Measurements from ENCODE around the gene STT3B. TPM values are rescaled to one million over a fixed set of nuclear protein-coding genes. Genes with fewer than 3 reads are reported as not detected.
"Not testable (repeated sequence)": the region's sequence is repeated elsewhere in the genome, so short reads cannot be mapped to it uniquely, and the experiment has no call there.

STT3B gene
- total and polyA plus RNA-seq, 5 donors from 2014 or later = 85.1 to 108 (median 90.8) TPM

GRCh38 chr3:31596176-31596575 lies 63.5 kb downstream of the STT3B start:
- Mint-ChIP-seq H3K4me1 (peaks cover 37 to 59% (median 48%) of the 10 kb centered on the region in 4 donors), H3K9me3 (peaks cover 0 to 22% (median 7%) of the 10 kb centered on the region in 7 donors), H3K27ac (no peak overlapping the region), H3K27me3 (no peaks in the 10 kb centered on the region), H3K36me3 (peaks cover 61% of the 10 kb centered on the region), H3K4me3 (no peak overlapping the region)
- Histone ChIP-seq H3K9me3 (ENCODE audit: control insufficient read depth in 2 of 2, low read length in 2 of 2) (peaks cover 4 to 5% of the 10 kb centered on the region in 2 experiments), H3K36me3 (ENCODE audit: control insufficient read depth, insufficient read depth, low read length) (peaks cover 54% of the 10 kb centered on the region), H3K27ac (ENCODE audit: insufficient read depth, low read length, poor library complexity, severe bottlenecking) (no peak overlapping the region), H3K4me1 (ENCODE audit: control insufficient read depth, insufficient read depth, low read length, poor library complexity, severe bottlenecking) (peaks cover 12% of the 10 kb centered on the region), H3K27me3 (ENCODE audit: control insufficient read depth, insufficient read depth, low read length) (no peaks in the 10 kb centered on the region), H3K4me3 (ENCODE audit: low read depth, low read length) (no peak overlapping the region)
- DNase-seq (no peak), ATAC-seq (ENCODE audit: low read depth in 2 of 2) (no peak)

GRCh38 chr3:31600431-31600830 lies 67.7 kb downstream of the STT3B start:
- no peak overlapping the region for H3K27ac ChIP-seq (ENCODE audit: insufficient read depth, low read length, poor library complexity, severe bottlenecking)
- Mint-ChIP-seq H3K4me1 (peaks cover 22 to 37% (median 28%) of the 10 kb centered on the region in 4 donors), H3K27me3 (no peaks in the 10 kb centered on the region), H3K9me3 (peaks cover 0 to 14% (median 3%) of the 10 kb centered on the region in 7 donors), H3K36me3 (peaks cover 62% of the 10 kb centered on the region), H3K27ac (no peak overlapping the region), H3K4me3 (no peak overlapping the region)
- H3K4me1 ChIP-seq (ENCODE audit: control insufficient read depth, insufficient read depth, low read length, poor library complexity, severe bottlenecking) = peaks cover 7% of the 10 kb centered on the region
- DNase-seq (no peak), ATAC-seq (ENCODE audit: low read depth in 2 of 2) (no peak)
- no peaks in the 10 kb centered on the region for H3K27me3 ChIP-seq (ENCODE audit: control insufficient read depth, insufficient read depth, low read length)
- H3K4me3 ChIP-seq (ENCODE audit: low read depth, low read length) = no peak overlapping the region
- peaks cover 2 to 11% of the 10 kb centered on the region in 2 experiments for H3K9me3 ChIP-seq (ENCODE audit: control insufficient read depth in 2 of 2, low read length in 2 of 2)
- peaks cover 46% of the 10 kb centered on the region for H3K36me3 ChIP-seq (ENCODE audit: control insufficient read depth, insufficient read depth, low read length)

GRCh38 chr3:31605333-31605732 lies 72.6 kb downstream of the STT3B start:
- Histone ChIP-seq H3K9me3 (ENCODE audit: control insufficient read depth in 2 of 2, low read length in 2 of 2) (peaks cover 7 to 33% of the 10 kb centered on the region in 2 experiments), H3K36me3 (ENCODE audit: control insufficient read depth, insufficient read depth, low read length) (peaks cover 42% of the 10 kb centered on the region)
- DNase-seq; H3K27me3 Mint-ChIP-seq; H3K4me1 ChIP-seq (ENCODE audit: control insufficient read depth, insufficient read depth, low read length, poor library complexity, severe bottlenecking); H3K27ac Mint-ChIP-seq; H3K27ac ChIP-seq (ENCODE audit: insufficient read depth, low read length, poor library complexity, severe bottlenecking); H3K27me3 ChIP-seq (ENCODE audit: control insufficient read depth, insufficient read depth, low read length); H3K4me3 Mint-ChIP-seq; H3K4me3 ChIP-seq (ENCODE audit: low read depth, low read length); ATAC-seq (ENCODE audit: low read depth in 2 of 2): not testable (repeated sequence)
- peaks cover 71% of the 10 kb centered on the region for H3K36me3 Mint-ChIP-seq
- H3K4me1 Mint-ChIP-seq = peaks cover 26 to 43% (median 34%) of the 10 kb centered on the region in 4 donors
- peaks cover 0 to 43% (median 18%) of the 10 kb centered on the region in 7 donors for H3K9me3 Mint-ChIP-seq

GRCh38 chr3:31606453-31606852 lies 73.7 kb downstream of the STT3B start:
- Histone ChIP-seq H3K9me3 (ENCODE audit: control insufficient read depth in 2 of 2, low read length in 2 of 2) (peaks cover 7 to 33% of the 10 kb centered on the region in 2 experiments), H3K27ac (ENCODE audit: insufficient read depth, low read length, poor library complexity, severe bottlenecking) (no peak overlapping the region), H3K4me1 (ENCODE audit: control insufficient read depth, insufficient read depth, low read length, poor library complexity, severe bottlenecking) (peaks cover 3% of the 10 kb centered on the region), H3K4me3 (ENCODE audit: low read depth, low read length) (no peak overlapping the region), H3K27me3 (ENCODE audit: control insufficient read depth, insufficient read depth, low read length) (no peaks in the 10 kb centered on the region), H3K36me3 (ENCODE audit: control insufficient read depth, insufficient read depth, low read length) (peaks cover 31% of the 10 kb centered on the region)
- Mint-ChIP-seq H3K4me1 (peaks cover 29 to 49% (median 41%) of the 10 kb centered on the region in 4 donors), H3K27me3 (no peaks in the 10 kb centered on the region), H3K36me3 (peaks cover 68% of the 10 kb centered on the region), H3K27ac (no peak overlapping the region), H3K4me3 (peak overlapping the region in 2 of 4 donors; percentile 9 to 24), H3K9me3 (peaks cover 0 to 43% (median 17%) of the 10 kb centered on the region in 7 donors)
- ATAC-seq (ENCODE audit: low read depth in 2 of 2) (no peak), DNase-seq (peak in 1 of 3 donors; percentile 26)

- no peak overlapping the region for H3K27ac Mint-ChIP-seq
- H3K4me3 Mint-ChIP-seq = no peak overlapping the region
- peaks cover 47% of the 10 kb centered on the region for H3K36me3 Mint-ChIP-seq
- H3K4me3 ChIP-seq (ENCODE audit: low read depth, low read length) = no peak overlapping the region
- no peaks in the 10 kb centered on the region for H3K27me3 Mint-ChIP-seq
- peaks cover 0 to 25% (median 8%) of the 10 kb centered on the region in 7 donors for H3K9me3 Mint-ChIP-seq
- H3K36me3 ChIP-seq (ENCODE audit: control insufficient read depth, insufficient read depth, low read length) = peaks cover 13% of the 10 kb centered on the region
- peaks cover 50 to 74% (median 54%) of the 10 kb centered on the region in 4 donors for H3K4me1 Mint-ChIP-seq
- H3K27me3 ChIP-seq (ENCODE audit: control insufficient read depth, insufficient read depth, low read length) = no peaks in the 10 kb centered on the region
- H3K27ac ChIP-seq (ENCODE audit: insufficient read depth, low read length, poor library complexity, severe bottlenecking) = no peak overlapping the region
- peaks cover 3% of the 10 kb centered on the region for H3K4me1 ChIP-seq (ENCODE audit: control insufficient read depth, insufficient read depth, low read length, poor library complexity, severe bottlenecking)
- no peak for ATAC-seq (ENCODE audit: low read depth in 2 of 2)
- no peak for DNase-seq
- peaks cover 3 to 18% of the 10 kb centered on the region in 2 experiments for H3K9me3 ChIP-seq (ENCODE audit: control insufficient read depth in 2 of 2, low read length in 2 of 2)
These were observed 78.1 kb downstream of the STT3B start for GRCh38 chr3:31610700-31611275.

- H3K4me3 Mint-ChIP-seq = no peak overlapping the region
- H3K4me3 ChIP-seq (ENCODE audit: low read depth, low read length) = no peak overlapping the region
- no peaks in the 10 kb centered on the region for H3K9me3 ChIP-seq (ENCODE audit: control insufficient read depth in 2 of 2, low read length in 2 of 2)
- ATAC-seq (ENCODE audit: low read depth in 2 of 2) = no peak
- H3K36me3 ChIP-seq (ENCODE audit: control insufficient read depth, insufficient read depth, low read length) = peaks cover 11% of the 10 kb centered on the region
- H3K4me1 ChIP-seq (ENCODE audit: control insufficient read depth, insufficient read depth, low read length, poor library complexity, severe bottlenecking) = peaks cover 3% of the 10 kb centered on the region
- peaks cover 48 to 69% (median 55%) of the 10 kb centered on the region in 4 donors for H3K4me1 Mint-ChIP-seq
- H3K27me3 Mint-ChIP-seq = no peaks in the 10 kb centered on the region
- peaks cover 0 to 3% (median 1%) of the 10 kb centered on the region in 7 donors for H3K9me3 Mint-ChIP-seq
- DNase-seq = no peak
- no peak overlapping the region for H3K27ac ChIP-seq (ENCODE audit: insufficient read depth, low read length, poor library complexity, severe bottlenecking)
- H3K36me3 Mint-ChIP-seq = peaks cover 30% of the 10 kb centered on the region
- peak overlapping the region in 1 of 3 donors; percentile 37 for H3K27ac Mint-ChIP-seq
- H3K27me3 ChIP-seq (ENCODE audit: control insufficient read depth, insufficient read depth, low read length) = no peaks in the 10 kb centered on the region
These were observed 80.5 kb downstream of the STT3B start for GRCh38 chr3:31613177-31613576.

- Mint-ChIP-seq H3K27ac (no peak overlapping the region), H3K36me3 (peaks cover 26% of the 10 kb centered on the region), H3K27me3 (no peaks in the 10 kb centered on the region), H3K4me3 (no peak overlapping the region), H3K4me1 (peaks cover 43 to 64% (median 50%) of the 10 kb centered on the region in 4 donors), H3K9me3 (peaks cover 0 to 3% (median 0%) of the 10 kb centered on the region in 7 donors)
- H3K27ac ChIP-seq (ENCODE audit: insufficient read depth, low read length, poor library complexity, severe bottlenecking) = no peak overlapping the region
- no peak overlapping the region for H3K4me3 ChIP-seq (ENCODE audit: low read depth, low read length)
- H3K4me1 ChIP-seq (ENCODE audit: control insufficient read depth, insufficient read depth, low read length, poor library complexity, severe bottlenecking) = peaks cover 3% of the 10 kb centered on the region
- H3K36me3 ChIP-seq (ENCODE audit: control insufficient read depth, insufficient read depth, low read length) = peaks cover 8% of the 10 kb centered on the region
- ATAC-seq (ENCODE audit: low read depth in 2 of 2) (no peak), DNase-seq (no peak)
- H3K27me3 ChIP-seq (ENCODE audit: control insufficient read depth, insufficient read depth, low read length) = no peaks in the 10 kb centered on the region
- no peaks in the 10 kb centered on the region for H3K9me3 ChIP-seq (ENCODE audit: control insufficient read depth in 2 of 2, low read length in 2 of 2)
These were observed 80.9 kb downstream of the STT3B start for GRCh38 chr3:31613654-31614053.
